Nephron (organoid): ENCODE measurements around the gene CLCN1.

ENCODE experiments used
- H3K27ac Mint-ChIP-seq, 3 experiments: 2 replicates each; pipeline ENCODE4 v1.8.0; 2020; ENCODE audit warnings: mixed read lengths in 3 of 3, mild to moderate bottlenecking in 2 of 3, moderate library complexity in 1 of 3
- H3K27me3 Mint-ChIP-seq: 2 replicates; pipeline ENCODE4 v1.8.0; 2021; ENCODE audit warnings: low read depth, mild to moderate bottlenecking, moderate library complexity, mixed read lengths
- H3K36me3 Mint-ChIP-seq: 2 replicates; pipeline ENCODE4 v1.8.0; 2020; ENCODE audit warnings: low read depth, mixed read lengths
- H3K4me1 Mint-ChIP-seq: 2 replicates; pipeline ENCODE4 v1.8.0; 2020; ENCODE audit warnings: mixed read lengths
- H3K4me3 Mint-ChIP-seq, 3 experiments: 2 replicates each; pipeline ENCODE4 v1.8.0; 2020; ENCODE audit warnings: mild to moderate bottlenecking in 3 of 3, mixed read lengths in 3 of 3, moderate library complexity in 2 of 3
- H3K9me3 Mint-ChIP-seq: 2 replicates; pipeline ENCODE4 v1.8.0; 2020; ENCODE audit warnings: mixed read lengths
- TF ChIP-seq, protein P1 (sequence below), 3 experiments: fragments of 200-600 bp; sonication (generic); IDR thresholded peaks; one replicate each; pipeline ENCODE4 v1.5.0; 2021; ENCODE audit warnings: antibody characterized with exemption in 3 of 3; ENCODE audit not compliant: unreplicated experiment in 3 of 3

The CLCN1 gene

DNA sequence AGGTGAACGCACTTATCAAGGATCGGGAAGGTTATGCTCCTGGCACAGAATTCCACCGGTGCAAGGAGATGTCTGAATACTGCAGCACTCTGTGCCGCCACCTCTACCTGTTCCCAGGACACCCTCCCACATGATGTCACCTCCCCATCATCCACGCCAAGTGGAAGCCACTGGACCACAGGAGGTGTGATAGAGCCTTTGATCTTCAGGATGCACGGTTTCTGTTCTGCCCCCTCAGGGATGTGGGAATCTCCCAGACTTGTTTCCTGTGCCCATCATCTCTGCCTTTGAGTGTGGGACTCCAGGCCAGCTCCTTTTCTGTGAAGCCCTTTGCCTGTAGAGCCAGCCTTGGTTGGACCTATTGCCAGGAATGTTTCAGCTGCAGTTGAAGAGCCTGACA lies 11.0 kb upstream of the CLCN1 start:
- no peaks in the 10 kb centered on the region for H3K9me3 Mint-ChIP-seq
- TF ChIP-seq, protein P1, sequence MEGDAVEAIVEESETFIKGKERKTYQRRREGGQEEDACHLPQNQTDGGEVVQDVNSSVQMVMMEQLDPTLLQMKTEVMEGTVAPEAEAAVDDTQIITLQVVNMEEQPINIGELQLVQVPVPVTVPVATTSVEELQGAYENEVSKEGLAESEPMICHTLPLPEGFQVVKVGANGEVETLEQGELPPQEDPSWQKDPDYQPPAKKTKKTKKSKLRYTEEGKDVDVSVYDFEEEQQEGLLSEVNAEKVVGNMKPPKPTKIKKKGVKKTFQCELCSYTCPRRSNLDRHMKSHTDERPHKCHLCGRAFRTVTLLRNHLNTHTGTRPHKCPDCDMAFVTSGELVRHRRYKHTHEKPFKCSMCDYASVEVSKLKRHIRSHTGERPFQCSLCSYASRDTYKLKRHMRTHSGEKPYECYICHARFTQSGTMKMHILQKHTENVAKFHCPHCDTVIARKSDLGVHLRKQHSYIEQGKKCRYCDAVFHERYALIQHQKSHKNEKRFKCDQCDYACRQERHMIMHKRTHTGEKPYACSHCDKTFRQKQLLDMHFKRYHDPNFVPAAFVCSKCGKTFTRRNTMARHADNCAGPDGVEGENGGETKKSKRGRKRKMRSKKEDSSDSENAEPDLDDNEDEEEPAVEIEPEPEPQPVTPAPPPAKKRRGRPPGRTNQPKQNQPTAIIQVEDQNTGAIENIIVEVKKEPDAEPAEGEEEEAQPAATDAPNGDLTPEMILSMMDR (IDR thresholded peaks at IDR 0.05; ENCODE audit: unreplicated experiment in 3 of 3), result no peak
- no peaks in the 10 kb centered on the region for H3K27me3 Mint-ChIP-seq
- H3K4me1 Mint-ChIP-seq, result peaks cover 6% of the 10 kb centered on the region
- no peak overlapping the region for H3K4me3 Mint-ChIP-seq
- no peak overlapping the region for H3K27ac Mint-ChIP-seq
- H3K36me3 Mint-ChIP-seq, result peaks cover 92% of the 10 kb centered on the region

DNA sequence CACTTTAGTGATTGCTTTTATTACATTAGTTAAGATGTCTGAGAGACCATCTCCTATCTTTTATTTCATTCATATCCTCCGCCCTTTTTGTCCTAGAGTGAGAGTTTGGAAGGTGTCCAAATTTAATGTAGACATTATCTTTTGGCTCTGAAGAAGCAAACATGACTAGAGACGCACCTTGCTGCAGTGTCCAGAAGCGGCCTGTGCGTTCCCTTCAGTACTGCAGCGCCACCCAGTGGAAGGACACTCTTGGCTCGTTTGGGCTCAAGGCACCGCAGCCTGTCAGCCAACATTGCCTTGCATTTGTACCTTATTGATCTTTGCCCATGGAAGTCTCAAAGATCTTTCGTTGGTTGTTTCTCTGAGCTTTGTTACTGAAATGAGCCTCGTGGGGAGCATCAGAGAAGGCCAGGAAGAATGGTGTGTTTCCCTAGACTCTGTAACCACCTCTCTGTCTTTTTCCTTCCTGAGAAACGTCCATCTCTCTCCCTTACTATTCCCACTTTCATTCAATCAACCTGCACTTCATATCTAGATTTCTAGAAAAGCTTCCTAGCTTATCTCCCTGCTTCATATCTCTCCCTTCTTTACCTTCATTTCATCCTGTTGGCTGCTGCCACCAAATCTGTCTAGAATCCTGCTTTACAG lies 10.4 kb upstream of the CLCN1 start:
- Mint-ChIP-seq H3K4me3 (no peak overlapping the region), H3K27ac (no peak overlapping the region)

DNA sequence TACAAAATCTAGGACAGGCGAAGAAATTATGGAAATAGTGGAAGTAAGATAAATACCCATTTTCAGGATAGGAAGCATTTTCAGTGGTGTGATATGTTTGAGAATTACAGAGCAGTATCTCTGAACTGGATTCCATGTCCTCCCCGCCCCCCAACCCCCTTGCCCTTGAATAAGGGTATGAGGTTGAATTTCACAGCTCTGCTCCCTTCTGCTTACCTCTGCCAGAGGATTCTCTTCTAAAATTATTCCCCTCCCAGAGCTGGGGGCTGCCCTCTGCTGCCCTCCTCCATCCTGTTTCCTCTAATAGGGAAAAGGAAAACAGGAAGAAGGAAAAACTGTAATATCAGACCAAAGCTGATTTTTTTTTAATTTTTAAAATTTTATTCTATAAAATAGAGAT lies 7.3 kb upstream of the CLCN1 start:
- H3K4me1 Mint-ChIP-seq, result no peaks in the 10 kb centered on the region
- TF ChIP-seq, protein P1 (IDR thresholded peaks at IDR 0.05; ENCODE audit: unreplicated experiment in 3 of 3), result no peak
- H3K9me3 Mint-ChIP-seq, result no peaks in the 10 kb centered on the region
- peaks cover 67% of the 10 kb centered on the region for H3K36me3 Mint-ChIP-seq
- no peak overlapping the region for H3K4me3 Mint-ChIP-seq
- no peaks in the 10 kb centered on the region for H3K27me3 Mint-ChIP-seq
- no peak overlapping the region for H3K27ac Mint-ChIP-seq

More for the DNA sequence above, 10.4 kb upstream of the CLCN1 start:
- Mint-ChIP-seq H3K27me3 (no peaks in the 10 kb centered on the region), H3K36me3 (peaks cover 87% of the 10 kb centered on the region), H3K9me3 (no peaks in the 10 kb centered on the region), H3K4me1 (peaks cover 6% of the 10 kb centered on the region)
- TF ChIP-seq, protein P1 (IDR thresholded peaks at IDR 0.05; ENCODE audit: unreplicated experiment in 3 of 3), result peak; percentile 39 to 57 (median 52)

DNA sequence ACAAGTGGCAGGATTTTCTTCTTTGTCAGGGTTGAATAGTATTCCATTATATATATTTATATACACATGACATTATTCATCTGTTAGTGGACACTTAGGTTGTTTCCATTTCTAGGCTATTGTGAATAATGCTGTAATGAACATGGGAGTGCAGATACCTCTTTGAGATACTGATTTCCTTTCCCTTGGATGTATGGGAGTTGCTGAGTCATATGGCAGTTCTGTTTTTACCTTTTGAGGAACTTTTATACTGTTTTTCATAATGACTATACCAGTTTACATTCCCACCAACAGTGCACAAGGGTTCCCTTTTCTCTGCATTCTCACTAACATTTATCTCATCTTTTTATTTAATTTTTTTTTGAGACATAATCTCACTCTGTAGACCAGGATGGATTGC lies 1.8 kb upstream of the CLCN1 start:
- no peaks in the 10 kb centered on the region for H3K9me3 Mint-ChIP-seq
- H3K36me3 Mint-ChIP-seq, result peaks cover 23% of the 10 kb centered on the region
- no peak overlapping the region for H3K27ac Mint-ChIP-seq
- TF ChIP-seq, protein P1 (IDR thresholded peaks at IDR 0.05; ENCODE audit: unreplicated experiment in 3 of 3), result no peak
- no peaks in the 10 kb centered on the region for H3K27me3 Mint-ChIP-seq
- no peak overlapping the region for H3K4me3 Mint-ChIP-seq
- peaks cover 28% of the 10 kb centered on the region for H3K4me1 Mint-ChIP-seq

DNA sequence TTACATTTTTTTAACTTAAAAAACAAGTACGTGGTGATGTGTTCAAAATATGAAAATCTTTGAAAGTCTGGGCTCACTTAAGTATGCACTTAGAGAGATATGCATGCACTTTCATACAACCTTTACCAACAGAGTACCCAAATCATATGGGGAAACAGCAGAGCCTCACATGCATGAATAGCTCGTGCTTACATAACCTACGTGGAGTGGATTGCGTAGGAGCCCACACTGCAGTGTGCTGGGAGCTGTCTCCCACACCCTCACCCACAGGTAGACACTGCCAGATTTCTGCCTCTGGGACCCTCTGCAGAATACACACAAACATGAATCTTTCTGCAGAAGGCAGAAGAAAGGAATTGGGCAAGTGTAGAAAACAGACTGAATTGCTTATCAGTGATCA lies 581 bp downstream of the CLCN1 start:
- Mint-ChIP-seq H3K9me3 (no peaks in the 10 kb centered on the region), H3K27me3 (no peaks in the 10 kb centered on the region), H3K4me1 (peaks cover 30% of the 10 kb centered on the region), H3K4me3 (no peak overlapping the region), H3K36me3 (peaks cover 9% of the 10 kb centered on the region), H3K27ac (peak overlapping the region; percentile 23 to 54 (median 26))
- TF ChIP-seq, protein P1 (IDR thresholded peaks at IDR 0.05; ENCODE audit: unreplicated experiment in 3 of 3), result no peak

DNA sequence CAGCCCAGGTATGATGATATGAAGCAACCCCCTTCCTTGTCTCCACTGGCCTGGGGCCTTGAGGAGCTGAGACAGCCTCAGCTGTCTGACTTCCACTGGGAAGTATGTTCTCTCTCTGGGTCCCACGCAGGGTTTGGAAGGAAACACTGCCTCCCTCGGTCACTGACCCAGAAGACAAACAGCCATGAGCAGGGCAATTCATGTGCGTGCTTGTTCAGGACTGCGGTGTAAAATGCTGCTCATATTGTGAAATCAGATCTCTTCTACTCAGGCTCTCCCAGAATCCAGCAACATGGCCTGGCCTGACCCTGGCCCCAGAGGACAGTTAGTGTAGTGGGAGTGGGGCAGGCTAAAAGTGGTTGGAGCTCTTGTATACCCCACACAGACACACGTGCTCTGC lies 2.8 kb downstream of the CLCN1 start:
- H3K9me3 Mint-ChIP-seq, result no peaks in the 10 kb centered on the region
- peaks cover 7% of the 10 kb centered on the region for H3K36me3 Mint-ChIP-seq
- no peaks in the 10 kb centered on the region for H3K27me3 Mint-ChIP-seq
- TF ChIP-seq, protein P1 (IDR thresholded peaks at IDR 0.05; ENCODE audit: unreplicated experiment in 3 of 3), result no peak
- H3K4me1 Mint-ChIP-seq, result peaks cover 41% of the 10 kb centered on the region
- H3K4me3 Mint-ChIP-seq, result no peak overlapping the region
- peak overlapping the region; percentile 58 to 90 (median 86) for H3K27ac Mint-ChIP-seq
